Transverse colon (tissue), 4 donors: Measurements from ENCODE around the gene SOX1.

ENCODE experiments used
- EP300 ChIP-seq: sonication (generic); formaldehyde crosslinking; IDR thresholded peaks from one replicate; pipeline ENCODE4 v1.6.1; 2017; ENCODE audit warnings: antibody characterized with exemption, low read depth
- POLR2A ChIP-seq: fragments of 450-650 bp; IDR thresholded peaks from one replicate; pipeline ENCODE4 v1.6.1; 2016; ENCODE audit warnings: antibody characterized with exemption, mild to moderate bottlenecking, moderate library complexity
- POLR2AphosphoS5 ChIP-seq, 3 donors: sonication (generic); formaldehyde crosslinking; IDR thresholded peaks; one replicate each; pipeline ENCODE4 v1.6.1; 2016; ENCODE audit warnings: antibody characterized with exemption in 3 of 3
- TF ChIP-seq, protein P1 (sequence below), 5 experiments: fragments of 200-600 bp in 3 of 5; fragments of 450-650 bp in 2 of 5; sonication (generic) in 3 of 5; IDR thresholded peaks; 1 replicate in 2 of 5; 2 replicates in 3 of 5; pipeline ENCODE4 v1.5.1; 2016 to 2017; ENCODE audit warnings: antibody characterized with exemption in 5 of 5, inconsistent platforms in 3 of 5, mild to moderate bottlenecking in 2 of 5, moderate library complexity in 1 of 5

DNA sequence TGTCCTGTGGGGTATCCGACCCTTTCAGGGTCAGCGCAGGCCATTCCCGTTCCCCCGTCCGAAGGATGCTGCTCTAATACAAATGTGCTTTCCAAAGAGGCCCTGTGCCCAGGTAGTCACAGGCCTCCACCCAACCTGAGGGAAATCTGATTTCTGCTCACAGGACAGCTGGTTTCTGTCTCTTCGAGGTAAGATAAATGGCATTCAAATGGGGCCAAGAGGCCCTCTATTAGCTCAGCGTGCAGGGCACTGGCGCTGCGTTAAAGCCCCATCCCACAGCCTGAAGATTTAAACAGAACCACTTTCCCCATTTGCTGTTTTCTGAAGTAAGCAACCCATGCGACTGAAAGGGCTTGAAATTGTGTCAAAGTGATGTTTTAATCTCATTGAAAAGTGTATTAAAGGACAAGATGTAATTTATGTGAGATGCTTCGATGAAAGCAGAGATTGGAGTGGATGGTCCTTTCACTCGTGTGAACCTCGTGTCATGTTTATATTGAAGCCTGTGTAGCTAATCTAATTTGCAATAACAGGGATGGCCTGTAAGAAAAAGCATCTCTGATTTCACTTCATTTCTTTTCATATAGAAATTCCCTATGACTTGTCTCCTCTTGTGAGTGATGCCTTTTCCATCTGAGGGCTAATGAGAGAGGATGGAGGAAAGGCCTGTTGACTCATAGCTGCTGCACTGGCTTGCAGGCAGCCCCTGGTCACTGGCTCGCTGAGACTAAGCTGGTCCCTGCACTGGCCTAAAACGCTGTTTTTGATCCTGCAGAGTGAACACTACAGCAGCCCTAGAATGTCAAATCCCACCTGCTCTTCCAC is 7.3 kb upstream of the SOX1 start:
- no peak for TF ChIP-seq POLR2A
- TF ChIP-seq, protein P1, sequence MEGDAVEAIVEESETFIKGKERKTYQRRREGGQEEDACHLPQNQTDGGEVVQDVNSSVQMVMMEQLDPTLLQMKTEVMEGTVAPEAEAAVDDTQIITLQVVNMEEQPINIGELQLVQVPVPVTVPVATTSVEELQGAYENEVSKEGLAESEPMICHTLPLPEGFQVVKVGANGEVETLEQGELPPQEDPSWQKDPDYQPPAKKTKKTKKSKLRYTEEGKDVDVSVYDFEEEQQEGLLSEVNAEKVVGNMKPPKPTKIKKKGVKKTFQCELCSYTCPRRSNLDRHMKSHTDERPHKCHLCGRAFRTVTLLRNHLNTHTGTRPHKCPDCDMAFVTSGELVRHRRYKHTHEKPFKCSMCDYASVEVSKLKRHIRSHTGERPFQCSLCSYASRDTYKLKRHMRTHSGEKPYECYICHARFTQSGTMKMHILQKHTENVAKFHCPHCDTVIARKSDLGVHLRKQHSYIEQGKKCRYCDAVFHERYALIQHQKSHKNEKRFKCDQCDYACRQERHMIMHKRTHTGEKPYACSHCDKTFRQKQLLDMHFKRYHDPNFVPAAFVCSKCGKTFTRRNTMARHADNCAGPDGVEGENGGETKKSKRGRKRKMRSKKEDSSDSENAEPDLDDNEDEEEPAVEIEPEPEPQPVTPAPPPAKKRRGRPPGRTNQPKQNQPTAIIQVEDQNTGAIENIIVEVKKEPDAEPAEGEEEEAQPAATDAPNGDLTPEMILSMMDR (IDR thresholded peaks at IDR 0.05), result no peak
- TF ChIP-seq EP300, result no peak
- TF ChIP-seq POLR2AphosphoS5 (IDR thresholded peaks at IDR 0.05), result no peak
